AG04449 (cell line): ENCODE measurements around the gene LPCAT4.

Source experiments
- CTCF ChIA-PET: fragments of 350-600 bp; formaldehyde crosslinking; extraction: SDS; loops from one replicate; lab custom pipeline; 2021; ENCODE audit warnings: antibody characterized with exemption; lab: Yijun Ruan, JAX
- POLR2A ChIA-PET: fragments of 400-600, 350-600 bp; formaldehyde crosslinking; extraction: SDS; loops from one replicate; lab custom pipeline; 2020; ENCODE audit warnings: antibody characterized with exemption, inconsistent platforms; lab: Yijun Ruan, JAX
- DNase-seq: peaks from one replicate; pipeline ENCODE4 v3.0.0-alpha.2; 2010; ENCODE audit warnings: low read depth, low spot score
- H3K4me3 ChIP-seq: 2 replicates; pipeline ENCODE4 v1.5.1; 2011; ENCODE audit warnings: low read depth, mild to moderate bottlenecking, control low read depth, low read length
- CTCF ChIP-seq: IDR thresholded peaks from one replicate; pipeline ENCODE4 v1.5.1; 2011; ENCODE audit warnings: mild to moderate bottlenecking, moderate library complexity, low read length, control low read depth, inconsistent platforms; ENCODE audit not compliant: insufficient read depth; ENCODE audit errors: missing control alignments

The LPCAT4 gene

GRCh38 chr15:34361278-34361677 is 5.7 kb downstream of the LPCAT4 start:
- CTCF ChIA-PET: interaction anchor here (0.9 to 2.6 kb wide), 7 partner anchors 9 to 252 kb away, joined by 3 to 29 read pairs (median 4); partner anchors contain the start of genes NOP10 and NUTM1
- H3K4me3 ChIP-seq: no peak overlapping the region
- no peak for TF ChIP-seq CTCF
- no peak for DNase-seq
- POLR2A ChIA-PET: no interaction called here

GRCh38 chr15:34360298-34360697 is 6.7 kb downstream of the LPCAT4 start:
- no peak for TF ChIP-seq CTCF
- no peak overlapping the region for H3K4me3 ChIP-seq
- POLR2A ChIA-PET: no interaction called here
- CTCF ChIA-PET: interaction anchor here (0.7 to 4.5 kb wide), 7 partner anchors 7 to 251 kb away, joined by 3 to 30 read pairs (median 5); partner anchors contain the start of genes KATNBL1, LPCAT4, NOP10 and NUTM1
- no peak for DNase-seq

DNA sequence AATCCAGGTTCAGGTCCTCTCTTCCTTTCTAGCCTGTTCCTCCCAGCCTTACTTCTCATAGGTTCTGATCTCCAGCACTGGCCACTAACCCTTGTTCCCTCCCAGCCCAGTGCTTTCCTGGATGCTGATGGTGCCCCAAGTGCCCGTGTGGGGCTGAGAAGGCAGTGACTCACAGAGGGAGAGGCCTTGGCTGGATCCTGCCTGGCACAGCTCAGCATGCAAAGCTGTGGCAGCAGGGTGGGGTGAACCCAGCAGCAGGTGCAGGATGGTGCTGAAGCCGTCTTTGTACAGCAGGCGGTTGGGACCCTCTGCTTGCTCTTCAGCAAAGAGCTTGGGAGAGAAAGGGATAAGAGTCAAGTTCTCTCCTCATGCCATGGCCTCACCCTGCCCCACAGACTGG is 7.6 kb downstream of the LPCAT4 start:
- H3K4me3 ChIP-seq: no peak overlapping the region
- DNase-seq: no peak
- CTCF ChIA-PET: interaction anchor here (0.7 to 4.5 kb wide), 3 partner anchors 8 to 16 kb away, joined by 3 to 30 read pairs (median 29); partner anchors contain the start of genes LPCAT4, NOP10 and NUTM1
- POLR2A ChIA-PET: no interaction called here
- no peak for TF ChIP-seq CTCF

DNA sequence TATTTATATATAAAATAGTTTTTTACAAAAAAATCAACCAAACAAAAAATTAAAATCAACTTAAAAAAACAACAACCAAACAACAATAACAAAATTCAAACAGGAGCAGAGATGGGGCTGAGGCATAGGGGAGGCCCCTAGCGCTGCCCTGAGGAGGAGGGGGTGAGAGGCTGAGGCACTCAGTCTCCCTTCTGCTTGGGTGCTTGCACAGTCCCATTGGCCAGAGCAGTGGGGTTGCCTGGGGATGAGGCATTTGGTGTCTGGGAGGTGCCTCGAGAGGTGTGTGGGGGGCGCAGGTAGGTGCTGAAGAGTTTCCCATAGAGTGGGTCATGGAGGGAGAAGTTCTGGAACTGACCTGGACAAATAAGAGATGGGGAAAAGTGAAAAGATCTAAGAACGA is 8.0 kb downstream of the LPCAT4 start:
- H3K4me3 ChIP-seq: no peak overlapping the region
- no peak for DNase-seq
- ChIA-PET POLR2A (no interaction called here), CTCF (interaction anchor here (4.5 kb wide), 1 partner anchor 8 kb away, joined by 30 read pairs; the partner anchor contains the start of gene LPCAT4)
- TF ChIP-seq CTCF: no peak

DNA sequence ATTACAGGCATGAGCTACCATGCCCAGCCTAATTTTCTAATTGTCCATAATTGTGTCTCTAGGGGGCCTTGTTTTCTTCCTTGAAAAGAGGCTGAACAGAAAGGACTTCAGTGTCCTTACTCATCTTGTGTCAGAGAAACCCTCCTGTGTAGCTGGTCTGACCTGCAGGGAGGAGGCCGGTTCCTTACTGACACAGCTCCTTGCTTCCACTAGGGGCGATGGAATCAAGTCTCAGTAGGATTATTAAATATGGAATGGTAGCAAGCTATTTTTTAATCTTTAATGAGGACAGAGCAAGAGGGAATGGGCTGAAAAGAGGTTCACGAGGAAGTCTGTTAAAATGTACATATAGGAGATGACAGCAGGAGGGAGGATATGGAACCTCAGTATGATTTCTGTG is 8.6 kb downstream of the LPCAT4 start:
- POLR2A ChIA-PET: no interaction called here
- no peak for DNase-seq
- CTCF ChIA-PET: interaction anchor here (1.1 to 4.5 kb wide), 3 partner anchors 9 to 16 kb away, joined by 5 to 30 read pairs (median 7); partner anchors contain the start of genes LPCAT4, NOP10 and NUTM1
- TF ChIP-seq CTCF: no peak
- no peak overlapping the region for H3K4me3 ChIP-seq

DNA sequence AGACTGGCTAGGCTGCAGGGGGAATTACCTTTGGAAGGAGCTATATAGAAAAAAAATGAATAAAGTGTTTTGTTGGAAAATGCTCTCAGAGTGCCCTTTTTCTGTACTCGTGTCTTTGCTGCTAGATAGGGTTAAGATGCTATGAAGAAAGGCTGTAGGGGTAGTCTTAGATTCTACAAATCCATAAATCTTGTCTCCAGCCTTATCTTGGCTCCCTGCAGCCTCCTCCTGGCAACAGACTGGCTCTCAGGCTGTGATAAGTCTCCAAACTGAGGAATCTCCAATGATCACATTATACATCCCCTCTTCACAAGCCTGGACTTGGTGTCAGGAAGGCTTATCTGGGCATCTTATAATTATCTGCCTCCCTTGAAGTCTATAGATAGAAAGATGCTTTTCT is 9.3 kb downstream of the LPCAT4 start:
- no peak for TF ChIP-seq CTCF
- ChIA-PET CTCF (interaction anchor here (1.1 to 4.5 kb wide), 3 partner anchors 10 to 15 kb away, joined by 5 to 30 read pairs (median 7); partner anchors contain the start of genes LPCAT4, NOP10 and NUTM1), POLR2A (no interaction called here)
- DNase-seq: no peak
- no peak overlapping the region for H3K4me3 ChIP-seq
